ENCODE results near the gene CDKN2B-AS1.
A peak's percentile ranks its signal among the peaks of the same experiment; 100 is the strongest.
"Not testable (repeated sequence)": the region's sequence is repeated elsewhere in the genome, so short reads cannot be mapped to it uniquely, and the experiment has no call there.

Gene CDKN2B-AS1

DNA sequence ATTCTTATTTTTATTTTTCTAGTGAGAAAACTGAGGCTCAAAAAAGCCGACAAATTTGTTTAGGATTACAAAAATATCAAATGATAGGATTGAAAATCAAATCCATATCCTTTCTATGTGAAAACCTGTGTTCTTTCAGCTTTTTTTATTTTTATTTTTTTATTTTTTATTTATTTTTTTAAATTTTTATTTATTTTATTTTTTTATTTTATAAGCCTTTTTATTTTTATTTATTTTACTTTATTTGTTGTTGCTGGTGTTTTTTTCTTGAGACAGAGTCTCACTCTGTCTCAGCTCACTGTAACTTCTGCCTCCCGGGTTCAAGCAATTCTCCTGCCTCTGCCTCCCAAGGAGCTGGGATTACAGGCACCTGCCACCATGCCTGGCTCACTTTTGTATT, 59.9 kb downstream of the CDKN2B-AS1 start:
- TF ChIP-seq Cebpa-rat (IDR thresholded peaks at IDR 0.05) = no peak
- Histone ChIP-seq H4K20me1 (no peaks in the 10 kb centered on the region), H3K36me3 (peaks cover 3 to 23% (median 14%) of the 10 kb centered on the region in 11 experiments; a peak in 15 of 22 replicates), H3K27me3 (no peaks in the 10 kb centered on the region), H3K4me1 (peaks cover 29 to 44% (median 36%) of the 10 kb centered on the region in 10 experiments), H3K9ac (no peak overlapping the region), H3K4me3 (no peak overlapping the region), H3K9me3 (replicated peaks in 1 of 11) (peaks cover 9 to 23% (median 20%) of the 10 kb centered on the region in 11 experiments; a peak in 21 of 22 replicates), H3K27ac (no peak overlapping the region), H3K4me2 (no peak overlapping the region)

DNA sequence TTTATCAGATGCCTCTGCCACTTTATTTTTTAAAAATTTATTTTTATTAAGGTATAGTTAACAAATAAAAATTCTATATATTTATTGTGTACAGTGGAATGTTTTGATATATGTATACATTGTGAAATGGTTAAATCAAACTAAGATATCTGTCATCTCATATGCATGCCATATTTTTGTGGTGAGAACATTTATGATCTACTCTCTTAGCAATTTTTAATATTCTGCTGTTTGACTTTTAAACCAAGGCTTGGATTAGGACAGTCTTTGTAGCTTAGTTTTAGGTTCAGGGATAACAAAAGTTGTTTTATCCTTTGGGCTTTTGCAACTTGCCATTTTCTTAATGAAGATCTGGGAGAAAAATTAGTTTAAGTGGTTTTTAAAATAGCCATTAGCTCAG, 60.5 kb downstream of the CDKN2B-AS1 start:
- TF ChIP-seq Cebpa-rat (IDR thresholded peaks at IDR 0.05) = no peak
- Histone ChIP-seq H3K4me3 (no peak overlapping the region), H3K4me2 (no peak overlapping the region), H3K27me3 (no peaks in the 10 kb centered on the region), H3K36me3 (peaks cover 3 to 24% (median 14%) of the 10 kb centered on the region in 11 experiments; a peak in 15 of 22 replicates), H3K4me1 (peaks cover 24 to 38% (median 30%) of the 10 kb centered on the region in 10 experiments), H4K20me1 (no peaks in the 10 kb centered on the region), H3K9me3 (replicated peaks in 1 of 11) (peaks cover 9 to 26% (median 25%) of the 10 kb centered on the region in 11 experiments; a peak in 21 of 22 replicates), H3K27ac (no peak overlapping the region), H3K9ac (no peak overlapping the region)

DNA sequence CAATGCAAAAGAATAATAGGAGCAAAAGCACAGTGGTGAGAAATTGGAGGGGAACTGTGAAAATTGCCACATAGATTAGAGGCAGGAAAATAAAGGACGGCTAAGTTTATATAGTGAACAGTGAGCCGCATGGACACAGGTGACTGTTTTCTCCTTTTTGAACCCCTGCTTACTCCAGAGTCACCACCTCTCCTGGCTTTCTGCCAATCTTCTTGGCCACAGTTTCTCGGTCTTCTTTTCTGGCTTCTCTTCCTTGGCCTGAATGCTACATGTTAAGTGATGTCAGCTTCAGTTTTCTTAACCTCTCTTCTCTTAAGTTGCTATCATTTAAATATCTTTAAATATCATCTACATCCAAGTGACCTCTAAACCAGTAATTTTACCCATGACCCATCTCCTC, 61.8 kb downstream of the CDKN2B-AS1 start:
- no peak overlapping the region for H3K4me2 ChIP-seq

GRCh38 chr9:22057972-22058371, 63.4 kb downstream of the CDKN2B-AS1 start:
- not testable (repeated sequence) for H3K27me3 ChIP-seq, H3K27ac ChIP-seq, H3K4me1 ChIP-seq, H3K9ac ChIP-seq, H3K4me2 ChIP-seq, H4K20me1 ChIP-seq, H3K4me3 ChIP-seq
- H3K36me3 ChIP-seq = peaks cover 3 to 24% (median 14%) of the 10 kb centered on the region in 11 experiments; a peak in 14 of 22 replicates
- peaks cover 9 to 26% (median 25%) of the 10 kb centered on the region in 11 experiments; a peak in 21 of 22 replicates for H3K9me3 ChIP-seq (replicated peaks in 1 of 11)

More for the DNA sequence above, 61.8 kb downstream of the CDKN2B-AS1 start:
- peaks cover 3 to 24% (median 14%) of the 10 kb centered on the region in 11 experiments; a peak in 14 of 22 replicates for H3K36me3 ChIP-seq
- no peaks in the 10 kb centered on the region for H3K27me3 ChIP-seq
- peaks cover 9 to 26% (median 25%) of the 10 kb centered on the region in 11 experiments; a peak in 21 of 22 replicates for H3K9me3 ChIP-seq (replicated peaks in 1 of 11)
- no peak overlapping the region for H3K4me3 ChIP-seq
- no peak for TF ChIP-seq Cebpa-rat (IDR thresholded peaks at IDR 0.05)
- H4K20me1 ChIP-seq = no peaks in the 10 kb centered on the region
- H3K27ac ChIP-seq = no peak overlapping the region
- H3K9ac ChIP-seq = no peak overlapping the region
- peaks cover 11 to 25% (median 17%) of the 10 kb centered on the region in 10 experiments; a peak in 19 of 20 replicates for H3K4me1 ChIP-seq

DNA sequence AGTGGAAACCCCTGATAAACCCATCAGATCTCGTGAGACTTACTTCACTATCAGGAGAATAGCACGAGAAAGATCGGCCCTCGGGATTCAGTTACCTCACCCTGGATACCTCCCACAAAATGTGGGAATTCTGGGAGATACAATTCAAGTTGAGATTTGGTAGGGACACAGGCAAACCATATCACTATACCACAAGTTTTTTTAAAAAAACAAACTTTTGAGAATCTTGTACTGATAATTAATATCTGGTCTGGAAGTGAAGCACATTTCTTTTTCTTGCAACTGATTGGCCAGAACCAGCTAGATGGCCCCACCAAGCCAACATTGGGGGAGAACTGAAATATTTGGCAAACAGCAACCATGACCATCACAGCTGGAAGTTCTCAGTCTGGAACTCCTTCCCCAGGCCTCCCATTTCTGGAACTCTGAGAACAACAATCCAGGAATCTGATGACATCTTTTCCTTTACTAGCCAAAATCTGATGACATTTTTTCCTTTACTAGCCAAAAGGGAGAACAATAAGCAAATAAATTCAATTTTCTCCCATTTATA, 66.3 kb downstream of the CDKN2B-AS1 start:
- Histone ChIP-seq H3K27me3 (no peaks in the 10 kb centered on the region), H3K4me2 (no peak overlapping the region), H3K4me1 (peaks cover 0 to 12% (median 9%) of the 10 kb centered on the region in 10 experiments; a peak in 12 of 20 replicates), H3K4me3 (no peak overlapping the region), H4K20me1 (no peaks in the 10 kb centered on the region), H3K9me3 (replicated peaks in 1 of 11) (peaks cover 9 to 26% (median 25%) of the 10 kb centered on the region in 11 experiments; a peak in 21 of 22 replicates), H3K9ac (no peak overlapping the region), H3K27ac (no peak overlapping the region), H3K36me3 (peaks cover 3 to 24% (median 14%) of the 10 kb centered on the region in 11 experiments; a peak in 14 of 22 replicates)
- TF ChIP-seq Cebpa-rat (IDR thresholded peaks at IDR 0.05) = no peak

- Histone ChIP-seq H3K4me3 (no peak overlapping the region), H3K27ac (no peak overlapping the region), H3K4me2 (peak overlapping the region in 2 of 11 experiments; percentile 5 to 36; a peak in 2 of 22 replicates), H4K20me1 (no peaks in the 10 kb centered on the region), H3K9ac (no peak overlapping the region), H3K36me3 (no peaks in the 10 kb centered on the region), H3K9me3 (replicated peaks in 1 of 11) (peaks cover 0 to under 1% (median 0%) of the 10 kb centered on the region in 11 experiments; a peak in 4 of 22 replicates), H3K4me1 (peaks cover 0 to 12% (median 9%) of the 10 kb centered on the region in 10 experiments; a peak in 12 of 20 replicates), H3K27me3 (no peaks in the 10 kb centered on the region)
- no peak for TF ChIP-seq Cebpa-rat (IDR thresholded peaks at IDR 0.05)
Measured at GRCh38 chr9:22064957-22065356, 70.4 kb downstream of the CDKN2B-AS1 start.

- no peaks in the 10 kb centered on the region for H3K9me3 ChIP-seq (replicated peaks in 1 of 11)
- peaks cover 0 to 12% (median 9%) of the 10 kb centered on the region in 10 experiments; a peak in 12 of 20 replicates for H3K4me1 ChIP-seq
- H3K27ac ChIP-seq = no peak overlapping the region
- peak overlapping the region in 2 of 11 experiments; percentile 5 to 36; a peak in 2 of 22 replicates for H3K4me2 ChIP-seq
- H4K20me1 ChIP-seq = no peaks in the 10 kb centered on the region
- no peaks in the 10 kb centered on the region for H3K27me3 ChIP-seq
- H3K4me3 ChIP-seq = no peak overlapping the region
- H3K36me3 ChIP-seq = no peaks in the 10 kb centered on the region
- no peak overlapping the region for H3K9ac ChIP-seq
- TF ChIP-seq Cebpa-rat (IDR thresholded peaks at IDR 0.05) = no peak
Measured at GRCh38 chr9:22065431-22066200, 71.0 kb downstream of the CDKN2B-AS1 start.

GRCh38 chr9:22067196-22067595, 72.6 kb downstream of the CDKN2B-AS1 start:
- no peaks in the 10 kb centered on the region for H3K36me3 ChIP-seq
- no peak overlapping the region for H3K9ac ChIP-seq
- H3K4me2 ChIP-seq = no peak overlapping the region
- no peaks in the 10 kb centered on the region for H3K27me3 ChIP-seq
- H3K27ac ChIP-seq = no peak overlapping the region
- H3K4me1 ChIP-seq = peaks cover 0 to 12% (median 9%) of the 10 kb centered on the region in 10 experiments; a peak in 12 of 20 replicates
- H3K4me3 ChIP-seq = no peak overlapping the region
- TF ChIP-seq Cebpa-rat (IDR thresholded peaks at IDR 0.05) = no peak
- no peaks in the 10 kb centered on the region for H4K20me1 ChIP-seq
- H3K9me3 ChIP-seq (replicated peaks in 1 of 11) = no peaks in the 10 kb centered on the region

DNA sequence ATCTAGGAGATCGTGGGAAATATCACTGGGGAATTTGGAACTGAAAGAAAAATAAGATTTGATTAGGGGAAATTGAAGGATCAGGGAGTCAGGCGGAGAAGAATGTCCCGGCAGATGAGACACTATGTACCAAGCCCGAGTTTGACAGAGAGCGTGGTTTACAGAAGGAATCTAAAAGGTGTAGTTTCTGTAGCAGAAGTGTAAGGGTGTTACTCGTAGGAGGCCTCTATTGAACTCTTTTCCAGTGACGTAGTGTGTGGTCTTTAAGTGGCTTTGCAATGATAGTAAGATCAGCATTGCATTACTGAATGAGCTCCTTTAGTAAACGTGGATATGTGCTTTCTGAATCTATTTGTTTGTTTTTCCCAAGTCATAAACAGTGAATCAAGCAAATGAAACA, 73.8 kb downstream of the CDKN2B-AS1 start:
- no peak overlapping the region for H3K9ac ChIP-seq
- no peak overlapping the region for H3K4me3 ChIP-seq
- no peaks in the 10 kb centered on the region for H3K9me3 ChIP-seq (replicated peaks in 1 of 11)
- H3K27ac ChIP-seq = no peak overlapping the region
- H3K27me3 ChIP-seq = no peaks in the 10 kb centered on the region
- H4K20me1 ChIP-seq = no peaks in the 10 kb centered on the region
- no peak overlapping the region for H3K4me2 ChIP-seq
- H3K4me1 ChIP-seq = peaks cover 0 to 11% (median 6%) of the 10 kb centered on the region in 10 experiments; a peak in 12 of 20 replicates
- no peaks in the 10 kb centered on the region for H3K36me3 ChIP-seq
- no peak for TF ChIP-seq Cebpa-rat (IDR thresholded peaks at IDR 0.05)

Measured in BLaER1 treated with 17β-estradiol and CSF1 and Interleukin-3, amounts not matched to agents 10 nM and 100 nM (cell line).